Stimulated activated CD4-positive, alpha-beta T cell treated with anti-CD3 and anti-CD28 coated beads, Interleukin-4, amount 100 ng/mL, for 24 hours (primary cell): ENCODE results near the gene L2HGDH.
A peak's percentile ranks its signal among the peaks of the same experiment; 100 is the strongest.
"Not testable (repeated sequence)": the region's sequence is repeated elsewhere in the genome, so short reads cannot be mapped to it uniquely, and the experiment has no call there.

Source experiments
- DNase-seq: peaks from one replicate; pipeline ENCODE4 v3.0.0-alpha.2; 2020

L2HGDH gene

DNA sequence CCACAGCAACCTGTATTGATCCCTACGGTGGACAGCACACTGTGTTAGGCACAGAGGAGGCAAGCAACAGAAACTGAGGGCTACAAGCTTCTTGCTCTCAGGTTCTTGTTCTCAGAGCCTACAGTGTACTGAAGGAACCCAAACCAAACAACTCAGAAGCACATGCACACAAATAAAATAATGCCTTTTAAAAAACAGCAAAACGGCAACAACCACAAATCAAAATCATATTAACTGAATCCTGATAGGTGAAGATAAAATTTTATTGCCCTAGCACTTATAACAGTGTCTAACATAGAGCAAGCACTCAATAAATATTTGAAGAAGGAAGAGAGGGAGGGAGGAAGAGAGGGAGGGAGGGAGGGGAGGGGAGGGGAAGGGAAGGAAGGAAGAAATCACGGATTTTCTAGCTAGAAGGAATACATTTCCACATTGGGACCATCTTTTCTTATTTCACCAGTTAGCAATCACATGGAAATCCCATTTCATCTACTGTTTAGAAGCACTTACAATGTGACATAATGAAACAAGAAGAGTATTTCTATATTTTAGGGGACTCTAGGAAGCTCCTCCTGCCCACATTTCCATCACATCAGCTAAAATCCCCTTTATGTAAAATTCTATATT, 27.3 kb upstream of the L2HGDH start:
- no peak for DNase-seq

- DNase-seq: no peak
Measured at GRCh38 chr14:50338587-50338986, 26.6 kb upstream of the L2HGDH start.

DNA sequence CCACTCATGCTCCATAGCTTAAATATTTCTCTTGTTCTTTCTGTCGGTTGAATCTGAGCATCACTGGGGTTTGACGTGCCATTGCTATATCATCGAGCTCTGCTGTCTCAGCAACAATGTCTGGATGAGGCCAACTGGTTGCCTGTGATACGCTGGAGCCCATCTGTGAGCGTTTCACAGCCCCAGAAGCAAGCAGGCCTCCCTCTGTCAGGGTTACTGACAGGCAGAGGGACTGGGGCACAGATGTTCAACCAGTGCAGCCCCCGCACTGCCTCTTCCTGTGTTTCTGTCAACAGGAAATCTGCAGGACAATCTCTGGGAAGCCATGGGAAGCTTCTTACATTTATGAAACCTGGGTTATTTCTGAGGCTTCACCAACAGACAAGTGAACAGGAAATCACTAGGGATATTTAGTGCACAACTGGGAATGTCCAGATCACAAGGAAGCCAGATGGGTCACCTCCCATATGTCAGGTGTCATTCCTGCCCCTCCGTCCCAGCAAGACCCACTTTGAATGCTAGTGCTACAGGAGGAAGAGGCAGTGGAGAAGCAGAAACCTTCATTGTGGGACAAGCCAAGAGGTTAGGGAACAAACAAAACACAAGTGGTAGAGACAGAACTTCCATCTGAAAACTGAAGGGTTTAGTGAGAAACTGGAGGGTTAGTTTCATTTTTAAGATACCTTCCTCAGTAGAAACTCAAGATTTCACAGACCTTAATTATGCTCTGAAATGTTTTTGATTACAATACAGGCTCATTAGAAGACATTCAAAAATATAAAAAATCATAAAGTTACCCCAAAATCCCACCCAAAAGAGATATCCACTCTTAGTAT, 24.2 kb upstream of the L2HGDH start:
- DNase-seq: no peak

GRCh38 chr14:50335389-50335788, 23.4 kb upstream of the L2HGDH start:
- no peak for DNase-seq

DNA sequence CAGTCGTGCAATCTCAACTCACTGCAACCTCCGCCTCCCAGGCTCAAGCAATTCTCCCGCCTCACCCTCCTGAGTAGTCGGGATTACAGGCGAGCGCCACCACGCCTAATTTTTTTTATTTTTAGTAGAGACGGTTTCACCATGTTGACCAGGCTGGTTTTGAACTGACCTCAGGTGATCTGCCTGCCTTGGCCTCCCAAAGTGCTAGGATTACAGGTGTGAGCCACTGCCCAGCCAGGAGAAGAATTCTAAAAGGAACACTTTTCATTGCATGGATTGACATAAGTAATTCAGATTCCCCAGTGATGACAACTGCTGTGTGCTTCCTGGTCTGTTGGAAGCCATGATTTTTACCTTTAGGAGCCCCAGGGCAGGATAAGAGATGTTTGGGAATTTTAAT, 22.2 kb upstream of the L2HGDH start:
- DNase-seq: no peak

DNA sequence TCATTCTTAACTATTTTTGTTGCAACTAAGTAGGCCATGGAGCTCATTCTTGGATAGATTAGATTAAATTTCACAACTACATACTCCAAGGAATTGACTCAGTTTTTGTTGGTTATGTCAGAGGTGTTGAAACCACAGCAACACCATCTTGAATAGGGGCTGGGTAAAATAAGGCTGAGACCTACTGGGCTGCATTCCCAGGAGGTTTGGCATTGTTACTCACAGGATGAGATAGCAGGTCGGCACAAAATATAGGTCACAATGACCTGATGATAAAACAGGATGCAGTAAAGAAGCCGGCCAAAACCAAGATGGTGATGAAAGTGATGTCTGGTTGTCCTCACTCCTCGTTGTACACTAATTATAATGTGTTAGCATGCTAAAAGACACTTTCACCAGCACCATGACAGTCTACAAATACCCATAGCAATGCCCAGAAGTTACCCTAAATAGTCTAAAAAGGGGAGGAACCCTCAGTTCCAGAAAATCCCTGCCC, 21.0 kb upstream of the L2HGDH start:
- DNase-seq: no peak

GRCh38 chr14:50331596-50331995, 19.6 kb upstream of the L2HGDH start:
- DNase-seq: no peak

GRCh38 chr14:50321009-50321660, 9.1 kb upstream of the L2HGDH start:
- peak; percentile 77 for DNase-seq

GRCh38 chr14:50320283-50320682, 8.3 kb upstream of the L2HGDH start:
- peak; percentile 31 for DNase-seq

- no peak for DNase-seq
Measured at GRCh38 chr14:50319721-50320120, 7.7 kb upstream of the L2HGDH start.

- DNase-seq: no peak
Measured at GRCh38 chr14:50319293-50319692, 7.3 kb upstream of the L2HGDH start.

GRCh38 chr14:50318031-50318626, 6.1 kb upstream of the L2HGDH start:
- DNase-seq: no peak

DNA sequence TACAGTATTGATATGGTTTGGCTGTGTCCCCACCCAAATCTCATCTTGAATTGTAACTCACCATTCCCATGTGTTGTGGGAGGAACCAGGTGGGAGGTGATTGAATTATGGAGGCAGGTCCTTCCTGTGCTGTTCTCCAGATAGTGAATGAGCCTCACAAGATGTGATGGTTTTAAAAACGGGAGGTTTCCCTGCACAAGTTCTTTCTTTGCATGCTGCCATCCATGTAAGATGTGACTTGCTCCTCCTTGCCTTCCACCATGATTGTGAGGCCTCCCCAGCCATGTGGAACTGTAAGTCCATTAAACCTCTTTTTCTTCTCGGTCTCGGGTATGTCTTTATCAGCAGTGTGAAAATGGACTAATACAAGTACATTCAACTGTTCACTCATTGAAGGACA, 2.1 kb upstream of the L2HGDH start:
- not testable (repeated sequence) for DNase-seq

- no peak for DNase-seq
Measured at GRCh38 chr14:50312734-50313054, 665 bp upstream of the L2HGDH start.

DNA sequence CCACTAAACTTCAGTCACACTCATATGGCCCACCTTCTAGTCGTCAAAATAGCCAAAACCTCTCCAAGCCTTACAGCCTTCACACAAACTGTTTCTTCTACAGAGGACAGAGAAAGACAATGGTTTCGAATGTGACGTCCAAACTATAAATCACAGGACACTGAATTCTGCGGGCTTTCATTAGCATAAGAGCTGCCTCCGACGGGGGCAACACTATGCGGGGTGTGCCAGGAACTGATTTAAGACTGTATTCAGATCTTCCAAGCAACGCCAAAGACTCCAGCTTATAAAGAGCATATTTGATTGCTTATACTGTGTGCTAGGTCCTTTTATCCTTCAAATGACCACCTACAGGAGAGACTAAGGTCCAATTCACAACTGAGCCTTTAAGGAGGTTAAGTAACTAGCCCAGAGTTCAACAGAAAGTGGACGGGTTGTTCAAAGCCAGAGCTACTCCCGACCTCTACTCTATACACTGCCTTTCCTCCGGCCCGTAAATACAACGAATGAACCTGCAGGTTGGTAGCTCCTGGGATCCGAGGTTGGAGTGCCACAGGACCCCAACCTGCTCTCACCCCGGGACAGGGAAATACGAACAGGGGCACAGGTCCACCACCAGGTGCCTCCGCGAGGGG, 575 bp downstream of the L2HGDH start:
- DNase-seq: no peak

DNA sequence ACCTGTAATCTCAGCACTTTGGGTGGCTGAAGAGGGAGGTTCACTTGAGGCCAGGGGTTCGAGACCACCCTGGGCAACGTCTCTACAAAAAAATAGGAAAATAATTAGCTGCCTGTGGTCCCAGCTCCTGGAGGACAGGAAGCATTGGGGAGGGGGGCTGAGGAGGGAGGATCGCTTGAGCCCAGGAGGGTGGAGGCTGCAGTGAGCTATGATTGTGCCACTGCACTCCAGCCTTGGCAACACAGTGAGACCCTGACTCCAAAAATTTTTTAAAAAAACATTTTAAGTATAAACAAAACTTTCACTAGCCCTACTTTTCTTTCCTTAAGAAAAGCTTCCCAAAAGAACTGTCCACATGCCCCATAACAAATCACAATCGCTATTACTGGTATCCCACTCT, 1.6 kb downstream of the L2HGDH start:
- no peak for DNase-seq

DNA sequence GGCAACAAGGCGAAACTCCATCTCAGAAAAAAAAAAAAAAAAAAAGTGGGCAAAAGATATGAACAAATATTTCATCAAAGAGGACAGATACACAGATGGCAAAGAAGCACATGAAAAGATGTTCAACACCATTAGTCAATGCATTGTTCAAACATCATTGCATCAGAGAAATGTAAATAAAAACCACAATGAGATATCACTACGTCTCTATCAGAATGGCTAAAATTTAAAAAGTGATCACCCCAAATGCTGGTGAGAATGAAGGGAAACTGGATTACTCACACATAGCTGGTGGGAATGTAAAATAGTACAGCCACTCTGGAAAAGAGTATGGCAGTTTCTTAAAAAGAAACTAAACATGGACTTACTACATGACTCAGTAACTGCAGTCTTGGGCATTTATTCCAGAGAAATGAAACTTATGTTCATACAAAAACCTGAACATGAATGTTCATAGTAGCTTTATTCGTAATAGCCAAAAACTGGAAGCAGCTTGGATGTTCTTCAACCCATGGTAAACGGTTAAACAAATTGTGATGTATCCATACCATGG, 3.6 kb downstream of the L2HGDH start:
- DNase-seq: no peak

GRCh38 chr14:50303744-50304471, 8.1 kb downstream of the L2HGDH start:
- DNase-seq: no peak

GRCh38 chr14:50301914-50302313, 10.1 kb downstream of the L2HGDH start:
- no peak for DNase-seq

DNA sequence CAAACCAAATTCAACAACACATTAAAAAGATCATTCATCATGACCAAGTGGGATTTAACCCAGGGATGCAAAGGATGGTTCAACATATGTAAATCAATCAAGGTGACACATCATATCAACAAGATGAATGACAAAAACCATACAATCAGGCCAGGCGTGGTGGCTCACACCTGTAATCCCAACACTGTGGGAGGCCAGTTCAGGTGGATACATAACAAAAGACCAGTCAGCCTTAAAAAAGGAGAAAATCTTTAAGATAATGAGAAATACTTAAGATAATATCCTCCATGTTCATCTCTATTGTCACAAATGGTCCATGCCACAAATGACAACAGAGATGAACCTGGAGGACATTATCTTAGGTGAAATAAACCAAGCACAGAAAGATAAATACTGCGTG, 12.4 kb downstream of the L2HGDH start:
- DNase-seq: no peak

DNA sequence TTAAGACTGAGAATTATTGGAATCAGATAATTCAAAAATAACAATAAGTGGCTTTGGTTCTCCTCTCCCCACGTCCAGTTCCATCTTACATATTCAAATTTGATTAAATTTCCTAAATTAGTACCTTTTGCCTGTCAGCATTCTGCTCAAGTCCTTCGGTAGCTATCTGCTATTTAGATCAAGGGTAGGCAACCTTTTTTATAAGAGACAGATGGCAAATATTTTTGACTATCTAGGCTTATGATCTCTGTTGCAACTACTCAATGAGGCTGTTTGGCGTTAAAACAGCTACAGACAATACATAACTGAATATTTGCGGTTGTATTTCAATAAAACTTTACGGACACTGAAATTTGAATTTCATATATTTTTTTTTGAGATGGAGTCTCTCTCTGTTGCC, 21.7 kb downstream of the L2HGDH start:
- no peak for DNase-seq

- no peak for DNase-seq
Measured at GRCh38 chr14:50288146-50288545, 23.9 kb downstream of the L2HGDH start.
